GM12878 (cell line): ENCODE data around the gene N4BP2L2. TPM values are rescaled to one million over a fixed set of nuclear protein-coding genes. Genes with fewer than 3 reads are reported as not detected.

Experiments used
- BCL3 ChIP-seq: IDR thresholded peaks from 2 replicates; pipeline ENCODE4 v1.6.1; 2011; ENCODE audit warnings: borderline replicate concordance, low read depth, mild to moderate bottlenecking, moderate library complexity, low read length; ENCODE audit not compliant: insufficient read depth, poor library complexity, severe bottlenecking
- BMI1 ChIP-seq: fragments of 450-650 bp; IDR thresholded peaks from 2 replicates; pipeline ENCODE4 v1.6.1; 2016; ENCODE audit warnings: mild to moderate bottlenecking, moderate library complexity, borderline replicate concordance
- CREM ChIP-seq: IDR thresholded peaks from 2 replicates; pipeline ENCODE4 v1.6.1; 2014; ENCODE audit warnings: antibody characterized with exemption, low read depth
- ESRRA ChIP-seq: IDR thresholded peaks from 2 replicates; pipeline ENCODE4 v1.6.1; 2012; ENCODE audit warnings: mild to moderate bottlenecking, low read length, improper control_type of control experiment
- FOS ChIP-seq: IDR thresholded peaks from 3 replicates; pipeline ENCODE4 v1.6.1; 2011; ENCODE audit warnings: borderline replicate concordance; ENCODE audit not compliant: insufficient read length; ENCODE audit errors: extremely low read depth
- FOXM1 ChIP-seq: IDR thresholded peaks from 2 replicates; pipeline ENCODE4 v1.6.1; 2012; ENCODE audit warnings: low read depth, mild to moderate bottlenecking, inconsistent platforms, low read length, moderate library complexity
- HDAC6 ChIP-seq: fragments of 200-600 bp; sonication (generic); IDR thresholded peaks from one replicate; pipeline ENCODE4 v1.8.0; 2017; ENCODE audit warnings: antibody characterized with exemption; ENCODE audit not compliant: unreplicated experiment
- HDGF ChIP-seq: fragments of 450-650 bp; IDR thresholded peaks from 2 replicates; pipeline ENCODE4 v1.6.1; 2016; ENCODE audit warnings: antibody characterized with exemption
- KDM1A ChIP-seq: fragments of 200-600 bp; sonication (generic); IDR thresholded peaks from 2 replicates; pipeline ENCODE4 v1.6.1; 2016; ENCODE audit warnings: borderline replicate concordance
- LARP7 ChIP-seq: fragments of 450-650 bp; IDR thresholded peaks from 2 replicates; pipeline ENCODE4 v1.6.1; 2017; ENCODE audit warnings: mild to moderate bottlenecking
- MLLT1 ChIP-seq: fragments of 450-650 bp; IDR thresholded peaks from 2 replicates; pipeline ENCODE4 v1.6.1; 2016; ENCODE audit warnings: mild to moderate bottlenecking
- MYC ChIP-seq: IDR thresholded peaks from 2 replicates; pipeline ENCODE4 v1.6.1; 2011; ENCODE audit warnings: mild to moderate bottlenecking, low read length, moderate library complexity, inconsistent platforms; ENCODE audit not compliant: insufficient read depth, insufficient replicate concordance, insufficient read length, severe bottlenecking
- NFIC ChIP-seq: IDR thresholded peaks from 2 replicates; pipeline ENCODE4 v1.6.1; 2012; ENCODE audit warnings: low read depth, mild to moderate bottlenecking, inconsistent platforms, low read length, moderate library complexity
- NFXL1 ChIP-seq: fragments of 450-650 bp; IDR thresholded peaks from 2 replicates; pipeline ENCODE4 v1.6.1; 2017; ENCODE audit warnings: antibody characterized with exemption, mild to moderate bottlenecking, borderline replicate concordance
- NFYB ChIP-seq: IDR thresholded peaks from 2 replicates; pipeline ENCODE4 v1.6.1; 2011; ENCODE audit warnings: low read depth, mild to moderate bottlenecking, low read length, improper control_type of control experiment, moderate library complexity; ENCODE audit not compliant: insufficient read depth
- NR2F1 ChIP-seq: fragments of 450-650 bp; conservative IDR thresholded peaks from 2 replicates; pipeline ENCODE4 v1.6.1; 2017; ENCODE audit warnings: mild to moderate bottlenecking
- PBX3 ChIP-seq: IDR thresholded peaks from 2 replicates; pipeline ENCODE4 v1.6.1; 2011; ENCODE audit warnings: mild to moderate bottlenecking, low read depth, low read length, moderate library complexity; ENCODE audit not compliant: insufficient replicate concordance
- RAD21 ChIP-seq: IDR thresholded peaks from 2 replicates; pipeline ENCODE4 v1.6.1; 2011; ENCODE audit warnings: mild to moderate bottlenecking, low read depth, low read length, moderate library complexity; ENCODE audit not compliant: insufficient read depth
- RAD51 ChIP-seq: fragments of 450-650 bp; IDR thresholded peaks from 2 replicates; pipeline ENCODE4 v1.6.1; 2016; ENCODE audit warnings: moderate library complexity, mild to moderate bottlenecking, inconsistent platforms
- SIN3A ChIP-seq: IDR thresholded peaks from 2 replicates; pipeline ENCODE4 v1.6.1; 2012; ENCODE audit warnings: low read depth, low read length, improper control_type of control experiment
- SIX5 ChIP-seq: IDR thresholded peaks from 2 replicates; pipeline ENCODE4 v1.6.1; 2011; ENCODE audit warnings: mild to moderate bottlenecking, low read depth, low read length, moderate library complexity; ENCODE audit not compliant: severe bottlenecking
- SP1 ChIP-seq: IDR thresholded peaks from one replicate; pipeline ENCODE4 v1.6.1; 2011; ENCODE audit warnings: low read depth, low read length
- STAT3 ChIP-seq: IDR thresholded peaks from 2 replicates; pipeline ENCODE4 v1.6.1; 2011; ENCODE audit warnings: low read depth, low read length, improper control_type of control experiment
- SUPT20H ChIP-seq: IDR thresholded peaks from 2 replicates; pipeline ENCODE4 v1.6.1; 2011; ENCODE audit warnings: low read depth, mild to moderate bottlenecking, low read length, moderate library complexity, borderline replicate concordance; ENCODE audit not compliant: control insufficient read depth
- SUZ12 ChIP-seq: fragments of 200-600 bp; sonication (generic); IDR thresholded peaks from one replicate; pipeline ENCODE4 v1.6.1; 2018; ENCODE audit warnings: antibody characterized with exemption, mild to moderate bottlenecking; ENCODE audit not compliant: unreplicated experiment
- TBL1XR1 ChIP-seq: IDR thresholded peaks from 2 replicates; pipeline ENCODE4 v1.6.1; 2012; ENCODE audit warnings: low read depth, low read length, improper control_type of control experiment
- TCF7 ChIP-seq: IDR thresholded peaks from 2 replicates; pipeline ENCODE4 v1.6.1; 2014; ENCODE audit warnings: antibody characterized with exemption, borderline replicate concordance
- YY1 ChIP-seq: IDR thresholded peaks from 2 replicates; pipeline ENCODE4 v1.6.1; 2011; ENCODE audit warnings: low read depth, mild to moderate bottlenecking, low read length
- ZNF217 ChIP-seq: fragments of 450-650 bp; IDR thresholded peaks from 2 replicates; pipeline ENCODE4 v1.6.1; 2017; ENCODE audit warnings: antibody characterized with exemption, mild to moderate bottlenecking
- ZNF274 ChIP-seq: IDR thresholded peaks from one replicate; pipeline ENCODE4 v1.8.0; 2011; ENCODE audit not compliant: insufficient read length, insufficient read depth
- polyA plus RNA-seq, 11 experiments: library from polyadenylated mRNA; depleted of rRNA in 4 of 11; unstranded in 6 of 11; stranded (reverse) in 5 of 11; fragments of >200 nt; fragmentation: Nextera tagmentation in 4 of 11; fragmentation: Illumina TruSeq in 1 of 11; extraction: Ambion mirVana in 4 of 11; extraction: Trizol in 1 of 11; gene quantifications; 1 replicate in 1 of 11; 2 replicates in 10 of 11; pipeline versions ENCODE4 v1.2.1 to v1.2.3, GENCODE V29; 2011 to 2016; ENCODE audit warnings: inconsistent platforms in 2 of 11, missing spikeins in 2 of 11, low read depth in 1 of 11
- total RNA-seq, 4 experiments: library from RNA; depleted of rRNA in 3 of 4; stranded (reverse); fragments of >200 nt in 3 of 4; fragmentation: Illumina TruSeq in 1 of 4; extraction: Trizol in 1 of 4; gene quantifications; 2 replicates each; pipeline versions ENCODE4 v1.2.1 to v1.2.3, GENCODE V29; 2013 to 2021

N4BP2L2 gene
- total and polyA plus RNA-seq, 10 of the 15 experiments (the other 5 are each of a cell fraction or from before 2014, with no cell fraction given): 41.7 to 87.1 (median 61.2) TPM

- TF ChIP-seq NR2F1 (0 out of 2 replicates have a peak, but pooled peaks have one; percentile 19), NFYB (no peak), ZNF274 (no peak), LARP7 (no peak), SIN3A (no peak), ZNF217 (no peak), CREM (no peak), HDAC6 (no peak), YY1 (no peak), TCF7 (no peak), FOS (no peak), MLLT1 (no peak), SUZ12 (no peak), FOXM1 (no peak), BMI1 (no peak), KDM1A (no peak), NFIC (no peak), RAD51 (no peak), PBX3 (no peak), BCL3 (no peak), NFXL1 (no peak), MYC (no peak), SIX5 (no peak), ESRRA (no peak), TBL1XR1 (no peak), SP1 (no peak), SUPT20H (no peak), STAT3 (no peak), RAD21 (peak; percentile 35), HDGF (no peak)
These were observed 48.6 kb upstream of the N4BP2L2 start (continued) for GRCh38 chr13:32587011-32587810.
